Measurements from ENCODE around the gene PNN. TPM values are rescaled to one million over a fixed set of nuclear protein-coding genes. Genes with fewer than 3 reads are reported as not detected.
"Not testable (repeated sequence)": the region's sequence is repeated elsewhere in the genome, so short reads cannot be mapped to it uniquely, and the experiment has no call there.

Gene PNN
- total RNA-seq, 2 donors from 2014 or later: 33.0 to 61.0 TPM

GRCh38 chr14:39182770-39183684 is 8.0 kb downstream of the PNN start:
- no peak for TF ChIP-seq CTCF (IDR thresholded peaks at IDR 0.05)
- ATAC-seq (ENCODE audit: insufficient number of reproducible peaks, low FRiP score, low read depth): no peak
- no peaks in the 10 kb centered on the region for H3K9me3 ChIP-seq
- no peak for DNase-seq (ENCODE audit: low spot score)
- H3K36me3 ChIP-seq: peaks cover 28% of the 10 kb centered on the region
- H3K4me3 ChIP-seq: no peak overlapping the region
- H3K27me3 ChIP-seq (replicated peaks; ENCODE audit: insufficient read depth): no peaks in the 10 kb centered on the region
- H3K27ac ChIP-seq: no peak overlapping the region
- H3K4me1 ChIP-seq (ENCODE audit: control insufficient read depth in 1 of 2, low read depth in 2 of 2): peaks cover 0 to 4% of the 10 kb centered on the region in 2 donors

GRCh38 chr14:39183685-39184003 is 8.6 kb downstream of the PNN start:
- ATAC-seq (ENCODE audit: insufficient number of reproducible peaks, low FRiP score, low read depth); DNase-seq (ENCODE audit: low spot score); H3K4me1 ChIP-seq (ENCODE audit: control insufficient read depth in 1 of 2, low read depth in 2 of 2); H3K4me3 ChIP-seq; H3K9me3 ChIP-seq; H3K27ac ChIP-seq; H3K27me3 ChIP-seq (replicated peaks; ENCODE audit: insufficient read depth): not testable (repeated sequence)
- H3K36me3 ChIP-seq: peaks cover 23% of the 10 kb centered on the region

GRCh38 chr14:39184628-39185255 is 9.7 kb downstream of the PNN start:
- no peaks in the 10 kb centered on the region for H3K9me3 ChIP-seq
- no peak for TF ChIP-seq CTCF (IDR thresholded peaks at IDR 0.05)
- H3K4me3 ChIP-seq: no peak overlapping the region
- peaks cover 0 to 4% of the 10 kb centered on the region in 2 donors for H3K4me1 ChIP-seq (ENCODE audit: control insufficient read depth in 1 of 2, low read depth in 2 of 2)
- H3K36me3 ChIP-seq: peaks cover 13% of the 10 kb centered on the region
- no peak for ATAC-seq (ENCODE audit: insufficient number of reproducible peaks, low FRiP score, low read depth)
- no peak overlapping the region for H3K27ac ChIP-seq
- no peaks in the 10 kb centered on the region for H3K27me3 ChIP-seq (replicated peaks; ENCODE audit: insufficient read depth)
- no peak for DNase-seq (ENCODE audit: low spot score)

- Histone ChIP-seq H3K4me3 (no peak overlapping the region), H3K27me3 (replicated peaks; ENCODE audit: insufficient read depth) (no peaks in the 10 kb centered on the region), H3K4me1 (ENCODE audit: control insufficient read depth in 1 of 2, low read depth in 2 of 2) (peaks cover 0 to 4% of the 10 kb centered on the region in 2 donors), H3K9me3 (no peaks in the 10 kb centered on the region), H3K36me3 (peaks cover 10% of the 10 kb centered on the region), H3K27ac (no peak overlapping the region)
- ATAC-seq (ENCODE audit: insufficient number of reproducible peaks, low FRiP score, low read depth) (no peak), DNase-seq (ENCODE audit: low spot score) (no peak)
- TF ChIP-seq CTCF (IDR thresholded peaks at IDR 0.05): no peak
These were observed 10.4 kb downstream of the PNN start for GRCh38 chr14:39185256-39186049.

GRCh38 chr14:39186941-39187525 is 12.0 kb downstream of the PNN start:
- no peak for TF ChIP-seq CTCF (IDR thresholded peaks at IDR 0.05)
- H3K27ac ChIP-seq: no peak overlapping the region
- no peaks in the 10 kb centered on the region for H3K4me1 ChIP-seq (ENCODE audit: control insufficient read depth in 1 of 2, low read depth in 2 of 2)
- no peaks in the 10 kb centered on the region for H3K9me3 ChIP-seq
- H3K27me3 ChIP-seq (replicated peaks; ENCODE audit: insufficient read depth): no peaks in the 10 kb centered on the region
- no peaks in the 10 kb centered on the region for H3K36me3 ChIP-seq
- DNase-seq (ENCODE audit: low spot score) (no peak), ATAC-seq (ENCODE audit: insufficient number of reproducible peaks, low FRiP score, low read depth) (no peak)
- no peak overlapping the region for H3K4me3 ChIP-seq
